ENCODE results near the gene GABBR1.
"Not testable (repeated sequence)": the region's sequence is repeated elsewhere in the genome, so short reads cannot be mapped to it uniquely, and the experiment has no call there.

The GABBR1 gene

DNA sequence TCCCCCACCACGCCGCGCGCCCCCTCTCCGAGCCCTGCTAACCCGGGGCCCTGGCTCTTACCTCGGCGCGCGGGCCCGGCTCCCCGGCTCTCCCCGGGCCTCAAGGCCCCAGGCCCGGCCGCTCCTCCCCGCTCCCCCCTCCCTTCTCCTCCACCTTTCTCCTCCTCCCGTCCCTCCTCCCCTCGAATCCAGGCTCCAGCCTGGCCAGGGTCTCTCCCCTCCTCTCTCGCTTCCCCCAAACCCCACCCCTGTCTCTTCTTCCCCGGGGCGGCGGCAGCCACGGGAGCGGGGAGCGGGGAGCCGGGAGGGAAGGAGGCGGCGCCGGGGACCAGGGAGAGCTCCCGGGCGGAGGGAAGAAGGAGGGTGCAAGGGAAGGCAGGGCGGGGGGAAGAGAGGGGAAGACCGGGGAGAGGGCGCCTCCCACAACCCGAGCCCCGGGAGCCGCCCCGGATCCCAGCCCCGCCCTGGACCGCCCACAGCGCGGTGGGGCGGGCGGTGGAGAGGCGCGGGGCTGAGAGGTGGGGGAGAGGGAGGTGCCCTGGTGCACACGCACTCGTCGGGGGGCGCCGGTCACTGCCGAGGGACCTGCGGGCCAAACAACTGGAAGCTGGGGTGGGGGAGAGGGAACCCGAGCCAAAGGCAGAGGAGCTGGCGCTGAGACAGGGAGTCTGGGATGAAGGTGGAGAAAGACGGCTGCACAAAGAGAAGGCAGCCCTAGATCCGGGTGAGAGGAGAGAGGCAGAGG is at the start of gene GABBR1:
Gene GABBR1 (minus strand): TSS at position 395 of the 745 bp plus-strand sequence. CDS start 798 bp downstream, outside the sequence.
- DNase-seq (ENCODE audit: low read depth in 3 of 3), result peak in 2 of 3 donors; percentile 51 to 71

DNA sequence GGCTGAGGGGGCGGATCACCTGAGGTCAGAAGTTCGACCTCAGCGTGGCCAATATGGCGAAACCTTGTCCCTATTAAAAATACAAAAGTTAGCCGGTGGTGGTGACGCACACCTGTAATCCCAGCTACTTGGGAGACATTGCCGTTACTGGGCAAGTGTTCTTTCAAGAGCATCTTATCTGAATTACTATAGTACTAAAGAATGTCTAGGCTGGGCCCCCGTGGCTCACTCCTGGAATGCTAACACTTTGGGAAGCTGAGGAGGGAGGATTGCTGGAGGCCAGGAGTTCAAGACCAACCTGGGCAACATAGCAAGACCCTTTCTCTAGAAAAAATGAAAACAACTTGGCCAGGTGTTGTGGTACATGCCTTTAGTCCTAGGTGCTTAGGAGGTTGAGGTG is 48.8 kb upstream of the GABBR1 start:
- DNase-seq (ENCODE audit: low read depth in 3 of 3), result no peak

DNA sequence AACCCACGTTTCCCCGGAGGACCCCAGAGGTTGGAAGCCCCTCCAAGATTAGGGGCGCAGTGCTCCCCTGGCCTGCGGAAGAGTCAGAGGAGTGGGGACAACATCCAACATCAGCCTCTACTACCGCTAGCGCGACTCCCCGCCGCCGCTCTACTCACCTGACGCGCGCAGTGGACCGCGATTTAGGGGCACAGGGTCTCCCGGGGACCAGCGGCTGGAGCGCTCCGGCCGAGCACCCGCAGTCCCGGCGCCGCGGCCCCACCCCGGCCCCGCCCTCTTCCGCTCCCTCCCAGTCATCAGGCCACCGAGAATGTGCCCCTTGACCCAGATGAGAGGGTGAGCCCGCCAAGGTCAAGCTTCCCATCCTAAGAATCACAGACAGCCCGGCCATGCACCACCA is 47.9 kb upstream of the GABBR1 start, which contains the start of gene ZFP57:
Gene ZFP57 (minus strand): TSS at position 249 of the 400 bp plus-strand sequence. CDS start 4,149 bp downstream, outside the sequence.
- no peak for DNase-seq (ENCODE audit: low read depth in 3 of 3)

DNA sequence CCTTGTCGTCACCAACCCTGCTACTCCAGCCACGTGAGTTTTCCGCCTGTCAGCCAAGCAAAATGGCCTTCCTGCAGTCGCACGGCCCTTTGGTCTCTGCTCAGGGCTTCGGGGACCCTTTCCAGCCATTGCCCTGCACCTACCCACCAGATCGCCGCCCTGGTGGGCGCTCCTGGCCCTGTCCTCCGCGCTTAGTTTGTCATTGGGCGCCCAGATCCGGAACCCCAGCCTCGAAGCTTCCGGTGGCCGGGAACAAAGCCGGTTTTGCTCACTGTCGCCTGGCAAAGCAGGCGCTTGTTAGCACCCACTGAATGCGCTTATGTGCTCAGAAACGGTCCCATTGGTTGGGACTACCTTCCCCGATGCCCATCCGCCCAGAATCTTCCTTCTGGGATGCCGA is 47.4 kb upstream of the GABBR1 start:
- DNase-seq (ENCODE audit: low read depth in 3 of 3), result no peak

DNA sequence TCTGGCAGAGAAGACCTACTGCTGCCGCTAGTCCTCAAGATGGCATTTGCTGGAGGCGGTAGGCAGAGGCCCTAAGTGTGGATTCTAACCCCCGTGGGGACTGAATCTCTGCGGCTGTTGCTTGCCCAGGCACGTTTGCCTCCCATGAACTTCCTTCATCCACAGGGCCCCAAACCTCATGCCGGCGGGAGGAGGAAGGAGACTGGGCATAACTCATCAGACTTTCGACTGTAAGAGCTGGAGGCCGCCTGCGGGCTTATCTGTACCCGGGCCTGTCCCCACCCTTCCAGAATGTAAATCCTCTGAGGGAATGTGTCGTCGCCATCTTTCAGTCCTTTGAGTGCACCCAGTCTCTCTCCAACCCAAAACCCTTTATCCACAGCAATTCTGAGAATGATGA is 47.0 kb upstream of the GABBR1 start:
- DNase-seq (ENCODE audit: low read depth in 3 of 3), result no peak

DNA sequence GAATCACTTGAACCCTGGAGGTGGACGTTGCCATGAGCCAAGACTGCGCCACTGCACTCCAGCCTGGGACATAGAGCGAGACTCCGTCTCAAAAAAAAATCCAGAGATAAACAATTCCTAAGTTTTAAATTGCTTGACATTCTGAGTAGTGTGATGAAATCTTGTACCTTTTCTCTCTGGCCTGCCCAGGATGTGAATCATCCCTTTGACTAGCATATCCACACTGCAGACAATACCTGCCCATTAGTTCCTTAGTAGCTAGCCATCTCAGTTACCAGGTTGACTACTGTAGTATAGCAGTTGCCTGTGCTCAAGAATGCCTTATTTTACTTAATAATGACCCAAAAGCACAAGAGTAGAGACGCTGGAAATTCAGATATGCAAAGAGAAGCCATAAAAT is 45.1 kb upstream of the GABBR1 start:
- no peak for DNase-seq (ENCODE audit: low read depth in 3 of 3)

DNA sequence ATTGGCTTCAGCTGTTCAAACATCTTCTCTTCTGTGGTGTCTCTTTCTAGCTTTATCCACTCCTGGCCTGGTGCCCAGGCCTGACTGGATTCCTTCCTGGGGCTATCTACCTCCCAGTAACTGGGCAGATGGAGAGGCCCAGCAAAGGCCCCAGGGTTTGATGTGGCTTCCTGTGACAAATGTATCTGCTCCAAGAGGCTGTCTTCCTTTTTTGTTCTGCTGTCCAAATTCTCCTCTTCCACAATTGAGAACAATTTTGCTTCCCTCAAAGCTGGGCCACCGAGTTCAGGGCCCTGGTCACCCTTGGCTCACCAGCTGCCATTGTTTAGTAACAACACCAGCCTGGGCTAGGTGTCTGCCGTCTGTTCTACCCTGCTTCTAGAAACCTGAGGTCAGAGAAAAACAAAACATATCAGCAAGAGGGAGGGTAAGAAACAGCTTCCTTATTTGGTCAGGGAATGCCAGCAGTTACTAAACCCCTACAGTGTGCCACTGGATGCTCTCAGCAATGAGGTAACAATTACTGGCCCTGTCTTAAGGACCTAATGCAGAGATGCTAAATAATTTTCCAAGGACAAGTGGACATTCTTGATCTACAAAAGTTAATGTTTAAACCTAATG is 44.1 kb upstream of the GABBR1 start:
- DNase-seq (ENCODE audit: low read depth in 3 of 3), result no peak

DNA sequence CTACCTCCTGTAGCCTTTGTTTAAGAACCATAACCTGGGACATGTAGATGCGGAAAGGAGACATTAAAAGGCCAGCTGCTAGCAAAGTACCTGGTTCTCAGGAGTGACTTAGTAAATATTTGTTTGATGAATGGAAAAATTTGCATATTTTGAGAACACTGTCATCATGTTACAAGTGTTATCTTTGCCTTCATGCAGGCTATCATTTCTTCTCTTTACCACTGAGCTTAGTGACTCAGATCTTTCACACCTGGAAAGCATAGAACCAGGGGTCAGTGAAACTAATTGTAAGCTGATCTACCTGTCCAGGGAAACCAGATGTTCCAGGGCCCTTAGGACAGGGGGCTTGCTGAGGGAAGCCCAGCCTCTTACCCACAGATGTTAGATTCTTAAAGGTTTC is 42.6 kb upstream of the GABBR1 start:
- no peak for DNase-seq (ENCODE audit: low read depth in 3 of 3)

DNA sequence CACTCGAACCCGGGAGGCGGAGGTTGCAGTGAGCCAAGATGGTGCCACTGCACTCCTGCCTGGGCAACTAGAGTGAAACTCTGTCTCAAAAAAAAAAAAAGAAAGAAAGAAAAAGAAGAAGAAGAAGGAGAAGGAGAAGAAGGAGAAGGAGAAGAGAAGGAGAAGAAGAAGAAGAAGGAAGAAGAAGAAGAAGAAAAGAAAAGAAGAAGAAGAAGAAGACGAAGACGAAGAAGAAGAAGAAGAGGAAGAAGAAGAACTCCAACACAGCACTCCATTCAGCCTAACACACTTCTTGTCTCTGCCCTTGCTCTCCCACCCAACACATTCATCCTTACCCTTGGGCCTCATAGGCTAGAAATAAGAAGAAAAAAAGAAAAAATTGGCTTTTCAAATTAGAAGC is 41.0 kb upstream of the GABBR1 start:
- no peak for DNase-seq (ENCODE audit: low read depth in 3 of 3)

DNA sequence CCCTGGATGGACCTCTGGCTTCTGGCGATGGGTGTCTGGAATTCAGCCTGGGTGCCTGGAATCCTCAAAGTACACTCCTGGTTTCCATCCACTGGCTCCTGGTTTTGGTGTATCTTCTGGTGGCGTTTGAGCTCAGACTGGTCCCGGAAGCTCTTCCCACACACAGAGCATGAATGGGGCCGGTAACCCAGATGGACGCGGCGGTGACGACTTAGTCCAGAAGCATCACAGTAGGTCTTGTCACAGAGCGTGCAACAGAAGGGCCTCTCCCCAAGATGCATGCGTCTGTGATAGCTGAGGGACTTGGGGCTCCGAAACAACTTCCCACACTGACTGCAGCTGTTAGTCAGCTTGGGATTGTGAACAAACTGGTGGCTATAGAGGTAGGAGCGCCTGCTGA is 40.2 kb upstream of the GABBR1 start:
- DNase-seq (ENCODE audit: low read depth in 3 of 3), result no peak

DNA sequence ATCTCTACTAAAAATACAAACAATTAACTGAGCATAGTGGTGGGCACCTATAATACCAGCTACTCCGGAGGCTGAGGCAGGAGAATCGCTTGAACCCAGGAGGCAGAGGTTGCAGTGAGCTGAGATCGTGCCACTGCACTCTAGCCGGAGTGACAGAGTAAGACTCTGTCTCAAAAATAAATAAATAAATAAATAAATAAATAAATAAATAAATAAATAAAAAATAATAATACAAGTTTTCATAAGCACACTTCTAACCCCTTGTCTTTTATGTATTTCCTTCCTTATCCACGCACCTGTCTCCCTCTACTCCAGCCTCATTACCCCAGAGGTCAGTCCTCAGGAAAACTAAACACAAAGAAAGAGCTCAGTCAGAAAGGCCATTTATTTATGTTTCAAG is 39.1 kb upstream of the GABBR1 start:
- DNase-seq (ENCODE audit: low read depth in 3 of 3), result not testable (repeated sequence)

DNA sequence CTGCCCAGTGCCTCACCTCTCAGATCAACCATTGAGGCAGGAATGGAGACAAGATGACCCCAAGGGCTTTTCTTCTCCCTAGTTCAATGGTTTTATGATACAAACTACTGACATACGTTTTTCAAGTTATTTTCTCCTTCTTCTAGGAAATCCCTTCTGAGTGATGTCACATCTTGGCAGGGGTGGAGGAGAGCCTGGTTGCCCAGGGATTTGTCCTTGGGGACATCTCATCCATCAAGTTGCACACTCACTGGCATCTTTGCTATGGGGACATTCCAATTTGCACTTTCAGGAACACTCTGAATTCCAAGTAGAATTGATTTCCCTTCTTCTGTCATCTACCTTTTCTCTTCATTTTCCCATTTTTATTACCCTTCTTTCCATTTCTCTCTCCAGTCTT is 38.0 kb upstream of the GABBR1 start:
- DNase-seq (ENCODE audit: low read depth in 3 of 3), result no peak

DNA sequence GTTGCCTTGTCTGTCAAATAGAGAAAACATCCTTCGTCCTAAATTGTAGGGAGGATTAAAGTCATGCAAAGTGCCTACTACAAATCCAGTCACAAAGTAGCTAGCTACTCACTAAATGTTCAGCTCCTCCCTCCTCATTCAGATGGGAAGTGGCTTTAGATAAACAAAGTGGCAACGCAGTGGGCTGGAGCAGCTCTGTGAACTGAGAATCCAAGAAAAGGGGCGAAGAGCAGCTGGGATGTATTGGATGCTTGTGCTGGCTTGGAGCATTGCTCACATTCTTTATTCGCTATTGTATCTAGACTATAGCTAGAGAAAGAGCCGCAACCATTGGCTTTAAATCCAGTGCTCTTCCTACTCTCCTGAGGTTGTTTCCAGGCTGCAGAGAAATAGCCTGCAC is 34.2 kb upstream of the GABBR1 start:
- no peak for DNase-seq (ENCODE audit: low read depth in 3 of 3)

DNA sequence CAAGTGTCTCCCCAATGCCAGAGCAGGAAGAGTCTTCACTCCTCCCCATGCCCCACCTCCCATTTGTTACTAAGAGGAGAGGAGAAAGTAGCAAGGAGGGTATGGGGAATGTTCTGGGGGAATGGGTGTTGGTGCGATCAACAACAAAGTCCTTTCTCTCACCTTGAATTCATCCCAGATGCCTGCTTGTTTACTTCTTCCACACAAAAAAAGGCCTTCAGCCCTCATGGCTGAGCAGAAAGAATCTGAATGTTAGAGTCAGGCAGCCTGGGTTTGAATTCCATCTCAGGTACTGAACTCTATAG is 33.8 kb upstream of the GABBR1 start:
- DNase-seq (ENCODE audit: low read depth in 3 of 3), result no peak

DNA sequence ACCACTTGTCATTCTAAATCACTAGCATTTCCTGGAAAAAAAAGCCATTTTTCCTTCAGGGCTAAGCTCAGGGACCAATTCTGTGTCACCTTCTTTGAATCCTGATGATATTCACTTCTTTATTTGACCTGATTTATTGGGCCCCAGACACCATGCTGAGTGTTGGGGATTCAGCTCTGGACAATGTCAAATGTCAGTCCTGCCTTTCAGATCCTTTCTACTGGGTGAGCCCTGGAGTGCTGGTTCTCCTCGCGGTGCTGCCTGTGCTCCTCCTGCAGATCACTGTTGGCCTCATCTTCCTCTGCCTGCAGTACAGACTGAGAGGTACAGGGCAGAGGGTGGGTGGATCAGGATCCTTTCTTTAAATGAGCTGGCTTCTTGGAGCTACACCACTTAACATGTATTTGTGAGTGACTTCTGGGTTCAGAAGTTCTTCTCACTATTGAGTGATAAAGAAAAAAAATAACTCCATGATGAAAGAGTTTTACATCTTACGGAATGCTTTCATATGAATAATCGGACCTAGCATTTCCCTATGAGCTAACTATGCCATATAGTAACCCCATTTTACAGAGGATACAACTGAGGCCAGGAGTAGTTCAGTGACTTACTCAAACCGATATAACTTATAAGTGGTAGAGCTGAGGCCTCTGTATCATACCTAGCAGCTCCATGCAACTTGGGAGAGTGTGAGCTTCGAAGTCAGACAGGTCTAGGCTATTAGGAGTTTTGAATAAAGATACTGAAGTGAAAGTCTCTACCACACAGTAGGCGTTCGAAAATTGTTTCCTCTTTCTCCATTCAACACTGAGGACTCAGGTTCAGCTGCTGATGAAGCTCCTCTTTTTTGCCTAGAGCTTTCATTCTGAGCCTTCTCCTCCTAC is 33.2 kb upstream of the GABBR1 start:
- no peak for DNase-seq (ENCODE audit: low read depth in 3 of 3)

DNA sequence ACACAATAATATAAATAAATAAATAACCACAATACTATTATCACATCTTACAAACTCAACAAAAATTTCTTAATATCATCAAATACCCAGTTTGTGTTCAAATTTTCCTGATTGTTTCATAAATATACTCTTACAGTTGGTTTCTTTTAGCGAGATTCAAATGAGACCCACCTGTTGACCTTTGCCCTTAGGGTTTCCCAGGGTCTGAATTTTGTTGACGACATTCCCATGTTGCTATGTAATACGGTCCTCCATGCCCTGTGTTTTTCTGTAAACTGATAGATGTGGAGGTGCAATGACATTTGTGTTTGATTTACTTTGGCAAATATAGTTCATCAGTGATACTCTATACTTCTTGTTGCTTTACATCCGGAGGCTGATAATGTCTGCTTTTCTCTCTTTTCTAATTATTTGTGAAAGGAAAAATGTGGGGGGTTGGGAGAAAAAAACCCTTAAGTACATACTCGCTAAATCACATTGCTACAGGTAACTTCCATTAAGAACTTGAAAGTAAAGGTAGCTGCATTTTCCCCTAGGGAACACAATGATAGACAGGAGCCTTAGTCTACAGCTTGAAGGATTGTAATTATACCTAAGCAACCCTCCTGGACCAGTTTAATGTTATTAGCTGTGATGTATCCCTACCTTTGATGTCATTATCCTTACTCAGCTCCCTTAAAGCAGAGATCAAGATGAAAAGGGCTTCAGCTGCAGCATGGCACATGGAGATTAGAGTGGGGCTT is 30.5 kb upstream of the GABBR1 start:
- DNase-seq (ENCODE audit: low read depth in 3 of 3), result no peak

DNA sequence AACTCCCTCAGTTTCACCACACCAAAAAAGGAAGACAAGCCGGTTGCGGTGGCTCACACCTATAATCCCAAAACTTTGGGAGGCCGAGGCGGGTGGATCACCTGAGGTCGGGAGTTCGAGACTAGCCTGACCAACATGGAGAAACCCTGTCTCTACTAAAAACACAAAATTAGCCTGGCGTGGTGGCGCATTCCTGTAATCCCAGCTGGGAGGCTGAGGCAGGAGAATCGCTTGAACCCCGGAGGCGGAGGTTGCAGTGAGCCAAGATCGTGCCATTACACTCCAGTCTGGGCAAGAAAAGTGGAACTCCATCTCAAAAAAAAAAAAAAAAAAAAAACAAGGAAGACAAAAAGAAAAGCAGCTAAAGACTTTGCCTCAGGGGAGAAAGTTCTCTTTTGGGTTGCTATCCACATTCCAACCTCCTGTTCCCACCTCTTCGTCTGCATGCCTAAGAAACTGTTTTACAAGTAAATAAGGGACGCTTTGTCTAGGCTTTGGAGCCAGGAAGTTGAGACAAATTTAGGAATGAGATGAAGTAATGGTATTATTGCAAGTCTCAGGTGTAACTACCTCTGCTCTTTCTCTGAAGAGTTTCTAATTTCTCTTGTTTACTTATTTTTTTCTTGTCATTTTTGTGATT is 28.6 kb upstream of the GABBR1 start:
- DNase-seq (ENCODE audit: low read depth in 3 of 3), result not testable (repeated sequence)

DNA sequence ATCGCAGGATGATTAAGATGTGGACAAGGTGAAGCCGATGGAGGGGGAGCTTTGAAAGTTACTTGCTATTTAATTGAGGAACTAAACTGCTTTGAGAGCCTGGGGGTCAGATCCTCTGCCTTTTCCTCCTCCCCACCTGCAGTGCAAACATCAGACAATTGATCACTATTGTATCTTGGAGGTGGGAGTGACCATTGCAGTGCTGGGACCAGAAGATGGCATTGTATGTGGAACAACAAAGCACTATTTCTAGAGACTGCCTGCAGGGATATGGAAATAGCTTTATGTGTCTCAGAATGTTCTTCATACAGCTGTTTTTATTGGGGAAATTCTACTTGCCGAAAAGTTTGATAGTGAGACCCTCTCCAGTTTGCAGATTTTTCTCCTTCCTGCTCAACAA is 28.1 kb upstream of the GABBR1 start:
- DNase-seq (ENCODE audit: low read depth in 3 of 3), result no peak

DNA sequence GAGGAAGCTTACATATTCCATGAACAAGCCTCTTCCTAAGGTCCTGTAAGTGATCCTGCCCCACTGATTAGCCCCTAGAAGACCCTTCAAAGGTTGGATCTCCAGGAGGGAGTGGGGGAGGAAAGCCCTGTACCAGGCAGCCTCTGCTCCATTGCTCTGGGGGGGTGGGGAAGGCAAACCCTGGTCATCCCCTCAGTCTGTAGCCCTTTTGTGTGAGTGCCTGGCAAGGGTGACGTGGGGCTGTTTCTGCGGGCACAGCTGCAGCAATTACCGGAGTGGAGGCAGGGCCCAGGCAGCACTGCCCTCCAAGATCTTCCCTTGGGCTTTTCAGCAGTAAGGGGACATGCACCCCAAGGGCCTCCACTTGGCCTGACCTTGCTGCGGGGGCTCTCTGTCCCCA is 23.8 kb upstream of the GABBR1 start, which contains the start of gene MOG:
Gene MOG (plus strand): TSS at position 295 of the 400 bp plus-strand sequence. CDS start 118 bp downstream, outside the sequence.
- no peak for DNase-seq (ENCODE audit: low read depth in 3 of 3)

DNA sequence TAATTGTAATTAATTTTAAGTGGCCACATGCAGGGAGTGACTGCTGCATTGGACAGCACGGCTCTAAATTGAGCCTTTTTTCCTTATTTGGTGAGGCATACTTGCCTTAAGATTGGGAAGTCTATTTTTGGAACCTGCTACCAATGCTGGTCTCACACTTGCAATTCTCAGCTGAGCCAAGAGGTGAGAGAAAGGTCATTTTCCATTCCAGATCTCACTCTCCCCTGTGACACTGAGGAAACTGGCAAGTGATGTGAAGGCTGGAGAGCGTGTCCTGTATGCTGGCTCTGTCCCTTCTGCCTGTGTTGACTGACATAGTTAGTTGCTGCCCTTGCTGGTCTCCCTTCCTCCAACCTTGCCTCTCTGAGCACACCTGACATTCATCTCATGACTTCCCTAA is 23.2 kb upstream of the GABBR1 start:
- no peak for DNase-seq (ENCODE audit: low read depth in 3 of 3)

DNA sequence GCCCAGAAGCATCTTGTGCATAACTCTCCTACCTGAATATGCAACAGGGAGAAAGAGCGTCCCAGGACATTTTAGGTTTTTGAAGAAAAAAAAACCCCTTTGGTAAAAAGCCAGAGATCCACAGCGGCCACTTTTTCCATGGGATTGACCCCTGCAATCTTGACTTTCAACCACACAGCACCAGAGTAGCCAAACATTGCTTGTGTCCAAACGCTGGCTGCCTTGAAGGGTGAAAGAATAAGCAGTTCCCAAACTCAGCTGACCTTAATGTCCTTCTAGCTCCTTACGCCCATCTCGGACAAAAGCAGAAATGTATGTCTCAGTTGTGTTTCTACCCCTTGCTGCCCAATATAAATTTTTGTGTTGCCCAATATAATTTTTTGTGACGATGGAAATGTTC is 22.7 kb upstream of the GABBR1 start:
- DNase-seq (ENCODE audit: low read depth in 3 of 3), result no peak
